Measurements from ENCODE around the gene FARP2. TPM values are rescaled to one million over a fixed set of nuclear protein-coding genes. Genes with fewer than 3 reads are reported as not detected.

FARP2 gene
- polyA plus RNA-seq, 1 of the 3 experiments (the other 2 are of a cell fraction) = 11.5 TPM

DNA sequence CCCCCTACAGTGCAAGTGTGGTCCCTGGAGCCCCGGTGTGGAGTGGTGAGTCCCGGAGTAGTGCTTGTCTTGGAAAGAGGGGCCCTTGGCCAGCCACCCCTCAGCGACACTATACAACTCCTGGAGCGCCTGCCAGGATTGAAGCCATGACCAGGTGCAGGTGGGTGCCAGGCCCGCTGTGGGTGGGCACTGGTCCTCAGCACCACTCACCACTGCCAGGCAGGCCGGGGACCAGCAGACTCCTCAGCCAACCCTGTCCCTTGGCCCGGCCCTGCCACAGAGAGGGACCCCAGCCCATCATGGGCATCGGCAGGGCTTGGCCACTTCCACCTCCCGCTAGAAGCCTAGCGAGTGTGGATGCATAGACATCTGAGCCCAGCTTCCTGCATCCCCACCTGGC lies 110.1 kb downstream of the FARP2 start:
- TF ChIP-seq NFIC (IDR thresholded peaks at IDR 0.05; ENCODE audit: borderline replicate concordance) = no peak
- no peak for TF ChIP-seq REST (IDR thresholded peaks at IDR 0.05; ENCODE audit: low read depth, low read length)
- TF ChIP-seq ELF1 (IDR thresholded peaks at IDR 0.05) = no peak
- no peak for TF ChIP-seq FOXJ3 (CRISPR knock-in tag; IDR thresholded peaks at IDR 0.05)
- TF ChIP-seq MEF2A (IDR thresholded peaks at IDR 0.05; ENCODE audit: borderline replicate concordance, low read depth) = no peak
- TF ChIP-seq RXRA (IDR thresholded peaks at IDR 0.05; ENCODE audit: borderline replicate concordance, low read depth) = no peak
- no peak for TF ChIP-seq YY1 (IDR thresholded peaks at IDR 0.05; ENCODE audit: low read depth)
- TF ChIP-seq SMC3 (IDR thresholded peaks at IDR 0.05; ENCODE audit: low read depth, low read length) = no peak
- no peak for TF ChIP-seq GABPA (IDR thresholded peaks at IDR 0.05; ENCODE audit: low read depth)
- no peak for TF ChIP-seq CHD2 (IDR thresholded peaks at IDR 0.05; ENCODE audit: low read length, partially characterized antibody)
- no peak for TF ChIP-seq EP300 (IDR thresholded peaks at IDR 0.05; ENCODE audit: borderline replicate concordance in 1 of 2, low read depth in 1 of 2, low read length in 1 of 2)
- no peak for TF ChIP-seq RFX5 (IDR thresholded peaks at IDR 0.05; ENCODE audit: low read length)
- no peak for TF ChIP-seq TCF12 (IDR thresholded peaks at IDR 0.05)
- TF ChIP-seq POLR2AphosphoS5 (IDR thresholded peaks at IDR 0.05; ENCODE audit: low read depth, low read length) = no peak
- TF ChIP-seq EZH2phosphoT487 (IDR thresholded peaks at IDR 0.05; ENCODE audit: borderline replicate concordance, low read depth) = no peak
- no peak for TF ChIP-seq GATA2 (CRISPR knock-in tag; IDR thresholded peaks at IDR 0.05)
- TF ChIP-seq USF2 (IDR thresholded peaks at IDR 0.05; ENCODE audit: borderline replicate concordance, low read depth, low read length) = no peak
- TF ChIP-seq, protein P1, sequence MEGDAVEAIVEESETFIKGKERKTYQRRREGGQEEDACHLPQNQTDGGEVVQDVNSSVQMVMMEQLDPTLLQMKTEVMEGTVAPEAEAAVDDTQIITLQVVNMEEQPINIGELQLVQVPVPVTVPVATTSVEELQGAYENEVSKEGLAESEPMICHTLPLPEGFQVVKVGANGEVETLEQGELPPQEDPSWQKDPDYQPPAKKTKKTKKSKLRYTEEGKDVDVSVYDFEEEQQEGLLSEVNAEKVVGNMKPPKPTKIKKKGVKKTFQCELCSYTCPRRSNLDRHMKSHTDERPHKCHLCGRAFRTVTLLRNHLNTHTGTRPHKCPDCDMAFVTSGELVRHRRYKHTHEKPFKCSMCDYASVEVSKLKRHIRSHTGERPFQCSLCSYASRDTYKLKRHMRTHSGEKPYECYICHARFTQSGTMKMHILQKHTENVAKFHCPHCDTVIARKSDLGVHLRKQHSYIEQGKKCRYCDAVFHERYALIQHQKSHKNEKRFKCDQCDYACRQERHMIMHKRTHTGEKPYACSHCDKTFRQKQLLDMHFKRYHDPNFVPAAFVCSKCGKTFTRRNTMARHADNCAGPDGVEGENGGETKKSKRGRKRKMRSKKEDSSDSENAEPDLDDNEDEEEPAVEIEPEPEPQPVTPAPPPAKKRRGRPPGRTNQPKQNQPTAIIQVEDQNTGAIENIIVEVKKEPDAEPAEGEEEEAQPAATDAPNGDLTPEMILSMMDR (IDR thresholded peaks at IDR 0.05) = no peak
- TF ChIP-seq, protein P2, sequence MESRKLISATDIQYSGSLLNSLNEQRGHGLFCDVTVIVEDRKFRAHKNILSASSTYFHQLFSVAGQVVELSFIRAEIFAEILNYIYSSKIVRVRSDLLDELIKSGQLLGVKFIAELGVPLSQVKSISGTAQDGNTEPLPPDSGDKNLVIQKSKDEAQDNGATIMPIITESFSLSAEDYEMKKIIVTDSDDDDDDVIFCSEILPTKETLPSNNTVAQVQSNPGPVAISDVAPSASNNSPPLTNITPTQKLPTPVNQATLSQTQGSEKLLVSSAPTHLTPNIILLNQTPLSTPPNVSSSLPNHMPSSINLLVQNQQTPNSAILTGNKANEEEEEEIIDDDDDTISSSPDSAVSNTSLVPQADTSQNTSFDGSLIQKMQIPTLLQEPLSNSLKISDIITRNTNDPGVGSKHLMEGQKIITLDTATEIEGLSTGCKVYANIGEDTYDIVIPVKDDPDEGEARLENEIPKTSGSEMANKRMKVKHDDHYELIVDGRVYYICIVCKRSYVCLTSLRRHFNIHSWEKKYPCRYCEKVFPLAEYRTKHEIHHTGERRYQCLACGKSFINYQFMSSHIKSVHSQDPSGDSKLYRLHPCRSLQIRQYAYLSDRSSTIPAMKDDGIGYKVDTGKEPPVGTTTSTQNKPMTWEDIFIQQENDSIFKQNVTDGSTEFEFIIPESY (IDR thresholded peaks at IDR 0.05; ENCODE audit: borderline replicate concordance, low read depth) = no peak
- H3K4me1 ChIP-seq (ENCODE audit: control insufficient read depth in 1 of 2, insufficient read depth in 2 of 2, low read depth in 1 of 2, low read length in 1 of 2) = no peaks in the 10 kb centered on the region
- no peaks in the 10 kb centered on the region for H3K9me2 ChIP-seq
- no peak for DNase-seq
- H3K79me2 ChIP-seq (ENCODE audit: insufficient read depth) = no peaks in the 10 kb centered on the region
- H2AFZ ChIP-seq (ENCODE audit: low read depth) = no peak overlapping the region
- no peak overlapping the region for H3K4me2 ChIP-seq
- H3F3A ChIP-seq (replicated peaks; ENCODE audit: insufficient read depth) = no peaks in the 10 kb centered on the region
- H3K27ac ChIP-seq (ENCODE audit: low read depth in 2 of 2, low read length in 1 of 2) = no peak overlapping the region
- POLR2A ChIA-PET = interaction anchor here (0.7 kb wide), 1 partner anchor 8 kb away, joined by 3 read pairs; no protein-coding TSS in a partner anchor
- H3K27me3 ChIP-seq (ENCODE audit: insufficient read depth) = no peaks in the 10 kb centered on the region
- H3K9me3 ChIP-seq = no peaks in the 10 kb centered on the region
- no peaks in the 10 kb centered on the region for H4K20me1 ChIP-seq (ENCODE audit: insufficient read depth)
- CTCF ChIA-PET = interaction anchor here (1.6 kb wide), 1 partner anchor 18 kb away, joined by 3 read pairs; no protein-coding TSS in a partner anchor
- H3K36me3 ChIP-seq (replicated peaks in 1 of 2; ENCODE audit: control insufficient read depth in 1 of 2, insufficient read depth in 2 of 2, low read length in 1 of 2) = no peaks in the 10 kb centered on the region
- no peak overlapping the region for H3K4me3 ChIP-seq (ENCODE audit: low read depth in 2 of 2, low read length in 1 of 2)
- WGBS (ENCODE audit: low lambda C conversion rate) = 93% methylated on average over 7 of the region's 10 CpGs
- H3K9ac ChIP-seq = no peak overlapping the region
